Medulla oblongata (tissue), 1 donor: ENCODE data around the gene GPX4.
"Not testable (repeated sequence)": the region's sequence is repeated elsewhere in the genome, so short reads cannot be mapped to it uniquely, and the experiment has no call there.

Experiments
- DNase-seq: peaks from one replicate; pipeline ENCODE4 v3.0.0-alpha.2; 2015; ENCODE audit errors: extremely low spot score

GPX4 gene

DNA sequence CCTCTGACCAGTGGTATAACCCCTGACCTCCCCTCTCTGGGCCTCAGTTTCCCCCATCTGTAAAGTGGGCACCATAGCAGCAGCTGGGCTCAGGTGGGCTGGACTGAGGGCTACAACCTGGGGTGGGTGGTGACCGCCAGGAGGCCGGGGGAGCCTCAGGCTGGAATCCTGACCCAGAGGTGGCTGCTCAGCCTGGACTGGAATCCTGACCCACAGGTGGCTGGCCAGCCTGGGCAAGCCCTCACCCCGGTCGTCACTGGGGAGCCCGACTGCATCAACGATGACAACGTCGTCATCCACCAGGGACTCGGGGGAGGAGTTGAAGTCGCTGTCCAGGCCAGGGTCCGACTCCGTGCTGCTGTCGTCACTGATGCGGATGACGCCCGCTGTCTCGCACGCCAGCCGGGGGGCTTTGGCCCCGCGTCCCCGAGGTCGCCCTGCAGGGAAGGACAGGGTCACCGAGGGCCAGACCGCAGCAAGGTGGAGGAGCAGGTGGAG is 10.2 kb downstream of the GPX4 start:
- DNase-seq: no peak

DNA sequence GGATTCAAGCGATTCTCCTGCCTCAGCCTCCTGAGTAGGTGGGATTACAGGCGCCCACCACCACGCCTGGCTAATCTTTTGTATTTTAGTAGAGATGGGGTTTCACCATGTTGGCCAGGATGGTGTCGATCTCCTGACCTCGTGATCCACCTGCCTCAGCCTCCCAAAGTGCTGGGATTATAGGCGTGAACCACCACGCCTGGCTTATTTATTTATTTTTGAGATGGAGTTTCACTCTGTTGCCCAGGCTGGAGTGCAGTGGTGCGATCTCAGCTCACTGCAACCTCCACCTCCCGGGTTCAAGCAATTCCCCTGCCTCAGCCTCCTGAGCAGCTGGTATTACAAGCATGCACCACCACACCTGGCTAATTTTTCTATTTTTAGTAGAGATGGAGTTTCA is 10.9 kb downstream of the GPX4 start:
- not testable (repeated sequence) for DNase-seq

DNA sequence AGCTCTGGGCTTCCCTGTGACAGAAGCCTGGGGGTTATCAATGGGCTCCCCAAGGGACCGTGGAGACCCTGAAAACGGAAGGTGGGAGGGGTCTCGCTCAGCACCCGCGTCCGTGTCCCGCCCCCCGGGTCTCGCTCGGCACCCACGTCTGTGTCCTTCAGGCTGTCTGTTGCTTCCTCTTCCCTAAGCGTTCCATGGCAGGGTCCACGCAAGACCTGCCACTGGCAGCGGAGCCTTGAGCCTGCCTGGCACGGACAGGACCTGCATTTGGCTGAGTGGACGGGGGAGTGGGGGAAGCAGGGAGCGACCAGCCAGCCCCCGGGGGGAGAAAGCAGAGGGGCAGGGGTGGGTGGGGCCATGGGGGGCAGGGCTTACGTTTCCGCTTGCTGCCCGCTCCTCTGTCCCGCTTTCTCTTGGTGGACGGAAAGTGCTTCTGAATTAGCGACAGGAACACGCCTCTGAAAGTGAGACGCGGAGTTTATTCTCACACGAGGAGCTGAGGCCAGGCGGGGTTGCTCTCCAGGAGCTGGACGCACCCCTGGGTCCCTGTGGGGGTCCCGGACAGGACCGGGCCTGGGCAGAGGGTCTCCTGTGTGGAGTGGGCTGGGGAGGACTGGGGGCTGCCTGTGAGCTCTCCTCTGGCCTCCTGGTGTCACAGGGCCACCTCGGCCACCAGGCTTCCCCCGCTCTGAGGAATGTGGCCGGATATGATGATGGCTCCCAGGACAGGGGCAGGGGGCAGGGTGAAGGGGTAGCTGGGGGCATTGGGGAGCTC is 12.0 kb downstream of the GPX4 start:
- no peak for DNase-seq

DNA sequence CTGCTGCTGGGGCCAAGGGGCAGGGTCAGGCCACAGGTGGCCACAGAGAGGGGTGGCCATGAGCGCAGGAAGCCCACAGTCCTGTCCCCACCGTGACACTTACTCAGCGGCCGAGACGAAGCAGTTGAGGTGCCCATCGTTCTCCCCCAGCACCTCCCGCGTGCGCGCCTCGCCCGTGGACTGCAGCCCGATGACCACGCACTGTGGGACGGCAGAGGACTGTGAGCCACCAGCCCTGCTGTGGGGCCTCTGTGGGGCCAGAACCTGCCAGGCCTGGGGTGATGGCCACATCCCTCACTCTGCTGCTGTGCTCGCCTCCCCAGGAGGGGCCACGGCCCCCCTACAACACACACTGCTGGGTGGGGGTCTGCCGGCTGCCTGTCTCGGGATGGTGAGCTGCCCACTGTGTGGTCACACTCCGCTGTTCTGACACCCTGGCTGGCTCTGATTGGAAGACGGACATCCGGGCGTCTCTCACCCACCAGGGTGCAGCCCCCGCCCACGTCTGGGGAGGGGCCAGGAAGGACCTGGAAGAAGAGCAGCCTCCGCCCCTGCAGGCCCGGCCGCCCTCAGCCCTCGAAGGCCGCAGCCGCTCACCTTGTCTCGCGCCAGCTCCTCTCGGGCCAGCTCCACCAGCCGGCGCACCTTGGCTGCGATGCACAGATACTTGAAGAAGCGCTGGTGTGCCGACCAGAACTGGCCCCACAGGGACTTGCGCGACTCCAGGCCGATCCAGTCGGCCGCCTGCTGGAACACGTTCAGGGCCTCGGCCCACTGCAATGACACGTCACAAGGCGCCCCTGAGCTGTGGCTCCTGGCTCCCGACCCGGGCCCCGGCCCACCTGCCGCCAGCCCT is 13.2 kb downstream of the GPX4 start:
- no peak for DNase-seq

DNA sequence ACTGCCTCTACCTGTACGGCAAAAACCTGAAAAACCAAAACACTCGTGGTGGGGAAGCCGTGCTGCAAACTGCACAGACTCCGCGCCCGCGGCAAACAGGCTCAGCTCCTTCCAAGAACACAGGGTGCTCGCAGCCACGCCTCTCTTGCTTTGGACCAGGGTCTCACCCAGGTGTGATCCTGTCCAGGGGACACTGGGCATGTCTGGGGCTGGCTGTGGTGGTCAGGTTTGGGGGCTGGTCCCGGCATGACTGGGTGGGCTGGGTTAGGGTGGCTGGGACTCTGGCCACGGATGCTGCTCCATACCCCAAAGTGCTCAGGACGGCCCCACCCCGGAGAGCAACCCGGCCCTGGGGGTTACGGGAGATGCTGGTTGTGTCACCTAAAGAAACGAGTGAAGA is 13.9 kb downstream of the GPX4 start:
- no peak for DNase-seq

DNA sequence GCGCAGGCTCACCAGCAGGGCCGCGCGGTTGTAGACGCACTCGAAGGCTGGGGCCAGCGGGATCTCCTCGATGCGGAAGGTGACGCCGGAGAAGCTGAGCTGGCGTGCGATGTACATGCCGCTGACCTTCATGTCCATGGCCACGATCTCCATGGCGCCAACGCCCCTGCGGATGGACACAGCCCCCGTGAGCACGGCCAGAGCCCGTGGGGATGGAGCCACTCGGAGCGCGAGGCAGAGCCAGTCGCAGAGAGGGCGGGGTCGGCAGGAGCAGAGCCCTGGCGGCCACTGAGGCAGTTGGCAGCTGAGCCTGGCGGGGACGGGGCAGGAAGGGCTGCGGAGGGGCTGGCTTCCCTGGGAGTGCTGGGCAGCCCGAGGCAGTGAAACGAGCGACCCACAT is 15.2 kb downstream of the GPX4 start:
- DNase-seq: no peak

DNA sequence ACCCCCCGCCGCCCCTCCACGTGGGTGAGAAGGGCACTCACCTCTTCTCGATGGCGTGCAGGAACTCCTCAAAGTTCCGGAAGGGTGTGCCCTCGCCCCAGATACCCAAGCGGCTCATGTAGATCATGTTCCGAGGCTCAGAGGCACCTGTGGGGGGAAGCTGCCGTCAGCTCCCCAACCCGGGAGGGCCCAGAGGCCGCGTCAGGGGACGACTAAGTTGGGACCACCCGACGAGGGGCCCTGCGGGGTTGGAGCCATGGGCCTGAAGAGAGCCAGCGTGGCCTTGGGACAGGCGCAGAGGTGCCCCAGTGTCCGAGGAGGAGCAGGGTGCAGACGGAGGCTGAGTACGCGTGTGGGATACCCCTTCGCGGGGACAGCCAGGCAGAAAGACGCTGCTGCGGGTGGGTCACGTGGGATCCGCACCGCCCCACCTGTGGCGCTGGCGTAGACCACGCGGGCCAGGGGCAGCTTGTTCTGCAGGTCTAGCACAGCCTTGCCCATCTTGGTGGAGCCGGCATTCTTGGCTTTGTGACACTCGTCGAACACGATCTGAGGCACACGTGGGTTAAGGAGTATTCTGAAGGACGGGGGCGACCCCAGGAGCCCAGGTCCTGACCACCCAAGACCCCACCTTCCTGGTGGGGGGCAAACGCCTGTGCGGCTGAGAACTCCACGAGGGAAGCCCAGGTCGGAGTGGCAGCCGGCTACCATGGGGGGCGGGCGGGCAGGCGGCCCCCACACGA is 15.9 kb downstream of the GPX4 start:
- DNase-seq: no peak

DNA sequence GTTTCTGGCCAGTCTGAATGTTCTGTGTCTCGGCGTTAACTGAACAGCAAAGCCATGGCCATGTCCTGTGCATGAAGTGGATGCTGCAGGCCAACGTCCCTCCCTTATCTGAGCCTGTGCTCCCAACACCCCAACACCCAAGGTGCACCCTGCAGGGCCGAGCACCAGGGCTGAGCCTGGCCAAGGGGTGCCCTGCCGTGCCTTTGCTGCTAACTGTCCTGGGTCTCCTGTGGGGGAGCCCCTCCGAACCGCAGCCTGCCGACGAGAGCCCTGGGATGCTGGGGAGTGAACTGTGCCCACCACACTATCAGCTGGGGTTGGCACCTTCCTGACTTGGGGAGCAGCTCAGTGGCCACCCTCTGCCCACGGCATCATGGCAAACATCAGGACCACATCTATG is 17.6 kb downstream of the GPX4 start:
- no peak for DNase-seq

DNA sequence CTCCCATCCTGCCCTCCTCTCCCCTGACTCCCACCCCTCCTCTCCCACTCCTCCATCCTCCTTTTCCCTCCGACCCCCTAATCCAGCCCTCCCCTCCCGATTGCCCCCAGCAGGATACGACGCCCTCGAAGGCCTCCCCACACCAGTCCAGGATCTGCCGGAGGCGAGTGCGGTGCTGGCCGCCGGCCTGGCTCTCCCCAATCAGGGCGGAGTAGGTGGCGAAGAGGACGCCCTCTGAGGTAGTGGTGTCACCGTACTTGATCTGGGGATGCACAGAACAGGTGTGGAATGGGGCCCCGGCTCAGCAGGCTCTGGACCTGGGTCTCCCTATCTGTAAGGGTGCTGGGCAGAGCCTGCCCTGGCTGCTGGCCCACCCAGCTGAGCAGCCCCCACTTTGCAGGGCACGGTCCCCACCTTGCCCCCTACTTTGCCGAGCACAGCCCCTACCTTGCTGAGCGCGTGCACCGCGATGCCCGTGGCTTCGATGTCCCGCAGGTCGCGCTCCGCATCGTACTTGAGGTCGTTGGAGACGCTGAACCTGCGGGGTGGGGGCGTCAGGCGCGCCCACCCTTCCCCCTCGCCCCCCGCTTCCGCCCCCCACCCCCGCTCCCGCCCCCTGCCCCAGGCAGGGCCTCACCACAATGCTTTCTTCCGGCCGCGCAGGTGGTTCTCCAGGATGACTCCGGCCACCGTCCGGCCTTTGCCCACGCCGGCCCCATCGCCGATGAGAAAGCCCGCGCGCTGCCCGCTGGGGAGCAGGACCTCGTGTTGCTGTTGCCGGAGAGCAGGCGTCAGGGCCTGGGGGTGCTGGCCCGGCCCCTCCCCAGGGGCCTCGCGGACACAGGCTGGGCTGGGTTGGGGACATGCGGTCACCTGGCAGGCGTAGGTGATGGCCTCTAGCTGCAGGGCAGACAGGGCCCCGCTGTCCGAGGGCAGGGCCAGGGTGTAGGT is 18.5 kb downstream of the GPX4 start:
- DNase-seq: no peak

DNA sequence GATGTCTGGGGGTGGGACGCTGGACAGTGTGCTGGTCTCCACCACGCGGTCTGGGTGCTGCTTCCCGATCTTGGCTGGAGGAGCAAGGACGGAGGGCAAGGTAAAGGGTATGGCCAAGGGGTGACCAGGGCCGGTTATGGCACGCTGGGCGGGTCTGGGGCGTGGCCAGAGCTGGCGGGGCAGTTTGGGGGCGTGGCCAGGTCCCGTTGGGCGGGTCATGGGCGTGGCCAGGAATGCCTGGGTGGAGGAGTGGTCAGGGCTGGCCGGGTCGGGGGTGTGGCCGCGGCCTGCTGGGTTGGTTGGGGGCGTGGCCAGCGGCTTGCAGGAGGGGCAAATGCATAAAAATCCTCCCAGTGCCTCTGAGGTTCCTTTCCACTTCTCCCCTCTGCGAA is 19.2 kb downstream of the GPX4 start:
- no peak for DNase-seq

DNA sequence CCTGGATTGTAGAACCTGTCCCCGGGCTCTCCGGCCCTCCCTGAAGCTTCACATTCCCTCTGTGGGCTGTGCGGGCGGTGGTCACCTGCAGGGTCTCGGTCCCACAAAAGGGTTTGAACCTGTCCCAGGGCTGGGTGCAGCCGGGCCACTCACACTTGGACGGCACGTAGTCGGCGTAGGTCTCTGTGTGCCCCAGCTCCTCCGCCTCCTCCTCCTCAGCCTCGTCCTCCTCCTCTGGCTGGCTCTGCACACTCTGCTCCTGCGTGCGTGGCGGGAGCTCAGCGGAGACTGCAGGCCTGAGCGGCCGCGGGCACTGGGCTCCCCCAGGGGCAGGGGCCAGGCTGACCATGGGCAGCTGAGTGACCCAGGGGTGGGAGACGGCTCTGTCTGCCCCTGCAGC is 19.6 kb downstream of the GPX4 start:
- no peak for DNase-seq

DNA sequence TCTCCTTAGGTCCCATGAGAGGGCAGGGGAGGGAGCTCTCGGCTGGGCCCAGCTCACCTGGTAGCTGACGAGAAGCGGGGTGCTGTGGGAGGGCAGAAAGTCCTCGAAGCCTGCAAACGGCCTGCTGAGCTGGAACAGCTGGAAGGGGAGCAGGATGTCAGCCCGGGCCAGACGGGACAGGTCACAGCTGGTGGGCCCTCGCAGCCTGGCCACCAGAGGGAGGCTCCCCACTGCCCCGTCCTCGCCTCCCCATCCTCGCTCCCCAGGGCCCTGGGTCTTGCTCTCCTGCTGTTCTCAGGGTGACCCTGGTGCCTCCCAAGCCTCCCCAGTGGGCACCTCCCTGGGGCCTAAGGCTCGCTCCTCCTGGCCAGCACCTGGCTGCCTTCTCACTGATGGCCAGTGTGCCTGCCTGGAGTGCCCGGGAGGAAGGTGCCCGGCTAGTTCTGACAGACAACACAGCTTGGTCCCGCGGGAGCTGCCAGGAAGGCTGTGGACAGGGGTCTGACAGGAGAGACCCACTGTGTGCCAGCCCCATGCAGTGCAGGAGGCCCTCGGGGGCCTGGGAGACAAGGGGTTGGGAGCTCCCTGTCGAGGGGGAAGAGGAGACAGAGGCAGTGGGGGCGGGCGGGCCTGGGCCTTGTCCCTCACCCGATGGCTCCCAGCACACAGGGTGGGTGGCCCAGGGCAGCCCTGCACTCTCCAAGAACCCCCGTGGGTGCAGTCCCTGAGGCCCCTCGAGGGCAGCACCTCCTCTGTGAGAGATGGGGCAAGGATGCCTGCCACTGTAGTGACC is 20.3 kb downstream of the GPX4 start:
- no peak for DNase-seq

DNA sequence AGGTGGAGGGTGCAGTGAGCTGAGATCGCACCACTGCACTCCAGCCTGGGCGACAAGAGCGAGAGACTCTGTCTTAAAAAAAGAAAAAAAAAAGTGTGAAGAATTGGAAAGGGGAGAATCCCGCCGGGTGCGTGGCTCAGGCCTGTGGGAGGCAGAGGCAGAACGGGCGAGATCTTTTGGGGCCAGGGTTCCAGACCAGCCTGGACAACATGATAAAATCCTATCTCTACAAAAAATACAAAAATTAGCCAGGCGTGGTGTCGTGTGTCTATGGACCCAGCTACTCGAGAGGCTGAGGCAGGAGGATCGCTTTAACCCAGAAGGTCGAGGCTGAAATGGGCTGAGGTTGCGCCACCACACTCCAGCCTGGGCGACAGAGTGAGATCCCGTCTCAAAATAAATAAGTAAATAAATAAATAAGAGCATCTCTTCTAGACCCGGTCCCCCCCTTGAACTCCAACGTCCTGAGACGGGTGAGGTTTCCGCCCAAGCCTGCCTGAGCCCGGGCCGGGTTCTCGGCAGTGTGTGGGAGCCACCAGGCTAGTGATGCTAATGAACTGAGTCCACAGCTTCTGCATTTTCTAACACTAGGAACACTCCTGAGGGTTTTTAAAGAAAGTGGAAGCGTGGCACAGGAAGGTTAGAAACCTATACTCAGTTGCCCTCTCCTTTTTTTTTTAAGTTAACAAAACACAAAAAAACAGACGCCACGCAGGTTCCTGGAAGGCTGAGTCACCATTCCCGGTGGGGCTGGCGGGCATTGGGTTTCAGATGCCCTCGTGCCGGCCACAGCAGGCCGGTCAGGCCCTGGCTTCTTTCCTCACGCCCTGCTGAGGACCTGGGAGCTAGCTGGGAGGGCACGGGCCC is 22.0 kb downstream of the GPX4 start:
- DNase-seq: no peak

DNA sequence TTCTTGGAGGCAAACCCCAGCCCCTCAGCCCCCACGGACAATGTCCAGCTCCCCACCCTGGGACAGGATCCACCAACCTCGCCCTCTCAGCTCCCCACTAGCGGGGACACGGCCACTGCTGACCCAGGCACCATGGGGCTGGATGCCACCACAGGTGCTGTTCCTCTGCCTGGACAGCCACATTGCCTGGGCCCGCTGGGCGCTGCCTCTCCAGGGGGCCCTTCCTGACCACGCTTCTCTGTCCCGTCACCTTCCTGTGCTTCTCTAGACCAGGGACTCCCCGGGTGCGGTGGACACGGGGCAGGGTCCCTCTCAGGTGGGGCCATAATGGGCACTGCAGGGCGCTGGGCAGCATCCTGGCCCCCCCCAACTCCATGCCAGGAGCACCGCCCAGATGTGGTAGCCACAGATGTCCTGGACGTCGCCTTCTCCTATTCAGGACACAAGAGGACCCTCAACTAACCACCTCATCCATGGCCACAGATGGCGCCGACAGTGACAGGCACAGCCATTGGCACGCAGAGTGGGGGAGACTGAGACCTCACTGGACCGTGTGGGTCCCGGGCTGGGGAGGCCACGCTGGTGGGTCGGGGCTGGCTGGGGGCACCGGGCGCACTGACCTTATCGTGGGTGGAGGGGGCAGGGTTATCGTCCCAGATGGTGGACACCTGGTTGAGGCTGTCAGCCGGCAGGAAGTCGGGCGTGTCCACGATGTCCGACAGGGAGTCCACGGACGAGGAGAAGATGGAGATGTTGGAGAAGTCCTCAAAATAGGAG is 23.4 kb downstream of the GPX4 start:
- no peak for DNase-seq

DNA sequence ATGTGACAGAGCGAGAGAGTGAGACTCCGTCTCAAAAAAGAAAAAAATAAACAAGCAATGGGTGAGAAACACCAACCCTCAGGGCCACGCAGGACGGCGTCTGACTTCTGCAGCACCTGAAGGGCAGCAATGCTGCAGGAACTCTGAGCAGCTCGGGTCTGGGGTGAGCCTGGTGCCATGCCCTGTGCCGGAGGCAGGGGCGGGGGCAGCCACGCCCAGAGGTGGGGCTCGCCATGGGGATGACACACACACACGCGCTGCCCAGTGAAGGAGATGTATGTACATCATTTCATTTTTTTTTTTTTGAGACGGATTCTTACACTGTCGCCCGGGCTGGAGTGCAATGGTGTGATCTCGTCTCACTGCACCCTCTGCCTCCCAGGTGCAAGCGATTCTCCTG is 24.3 kb downstream of the GPX4 start:
- no peak for DNase-seq

DNA sequence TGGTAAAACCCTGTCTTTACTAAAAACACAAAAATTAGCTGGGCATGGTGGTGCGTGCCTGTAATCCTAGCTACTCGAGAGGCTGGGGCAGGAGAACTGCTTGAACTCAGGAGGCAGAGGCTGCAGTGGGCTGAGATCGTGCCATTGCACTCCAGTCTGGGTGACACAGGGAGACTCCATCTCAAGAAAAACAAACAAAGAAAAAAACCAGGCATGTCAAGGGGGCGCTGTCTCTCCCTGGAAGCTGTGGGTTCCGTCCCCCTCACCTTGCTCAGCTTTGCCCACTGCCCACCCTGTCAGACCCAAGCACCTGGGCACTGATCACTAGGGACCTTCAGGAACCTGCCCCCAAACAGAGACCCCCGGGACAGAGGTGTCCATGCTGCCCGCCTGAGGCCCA is 25.3 kb downstream of the GPX4 start:
- DNase-seq: not testable (repeated sequence)

DNA sequence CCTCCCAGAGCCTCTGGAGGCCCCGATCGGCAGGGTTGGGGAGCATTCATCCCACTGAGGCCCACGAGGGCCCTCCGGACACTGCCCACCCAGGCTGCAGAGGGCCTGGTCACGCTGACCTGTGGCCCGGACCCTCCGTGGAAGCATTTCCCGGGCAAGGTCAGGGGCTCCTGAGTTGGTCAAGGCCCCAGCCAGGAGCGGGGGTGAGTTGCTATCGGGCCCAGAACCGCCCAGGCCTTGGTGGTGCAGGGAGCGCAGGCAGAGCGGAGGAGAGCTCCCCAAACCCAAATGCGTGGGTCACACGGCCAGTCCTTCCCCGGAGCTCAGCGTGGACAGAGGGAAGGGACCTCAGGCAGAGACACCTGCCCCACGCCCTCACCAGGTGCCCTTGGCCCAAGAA is 25.7 kb downstream of the GPX4 start:
- no peak for DNase-seq
